Measurements from ENCODE around the gene MT1F.

DNA sequence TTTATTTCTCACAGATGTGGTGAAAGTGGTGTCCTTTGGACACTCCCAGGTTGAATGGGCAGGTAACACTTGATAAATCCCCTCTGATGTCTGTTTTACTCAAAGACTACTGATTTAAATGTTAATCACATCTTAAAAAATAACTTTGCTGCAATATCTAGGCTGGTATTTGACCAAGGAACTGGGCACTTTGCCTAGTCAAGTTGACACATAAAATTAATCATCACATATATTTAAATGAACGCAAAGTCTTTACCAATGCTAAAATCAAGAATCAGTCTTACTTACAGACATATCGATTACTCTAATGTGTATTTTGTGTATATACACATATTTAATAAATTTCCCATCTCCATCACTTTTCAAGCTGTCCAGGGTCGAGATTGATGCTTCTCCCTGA is 42.4 kb upstream of the MT1F start:
- TF ChIP-seq, protein P1, sequence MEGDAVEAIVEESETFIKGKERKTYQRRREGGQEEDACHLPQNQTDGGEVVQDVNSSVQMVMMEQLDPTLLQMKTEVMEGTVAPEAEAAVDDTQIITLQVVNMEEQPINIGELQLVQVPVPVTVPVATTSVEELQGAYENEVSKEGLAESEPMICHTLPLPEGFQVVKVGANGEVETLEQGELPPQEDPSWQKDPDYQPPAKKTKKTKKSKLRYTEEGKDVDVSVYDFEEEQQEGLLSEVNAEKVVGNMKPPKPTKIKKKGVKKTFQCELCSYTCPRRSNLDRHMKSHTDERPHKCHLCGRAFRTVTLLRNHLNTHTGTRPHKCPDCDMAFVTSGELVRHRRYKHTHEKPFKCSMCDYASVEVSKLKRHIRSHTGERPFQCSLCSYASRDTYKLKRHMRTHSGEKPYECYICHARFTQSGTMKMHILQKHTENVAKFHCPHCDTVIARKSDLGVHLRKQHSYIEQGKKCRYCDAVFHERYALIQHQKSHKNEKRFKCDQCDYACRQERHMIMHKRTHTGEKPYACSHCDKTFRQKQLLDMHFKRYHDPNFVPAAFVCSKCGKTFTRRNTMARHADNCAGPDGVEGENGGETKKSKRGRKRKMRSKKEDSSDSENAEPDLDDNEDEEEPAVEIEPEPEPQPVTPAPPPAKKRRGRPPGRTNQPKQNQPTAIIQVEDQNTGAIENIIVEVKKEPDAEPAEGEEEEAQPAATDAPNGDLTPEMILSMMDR (IDR thresholded peaks at IDR 0.05) = no peak
- no peak for TF ChIP-seq POLR2A (IDR thresholded peaks at IDR 0.05)
